NCI-H128 (cell line): ENCODE data around the gene ERH.

ENCODE experiments used
- DNase-seq: peaks from one replicate; lab custom pipeline; 2025; ENCODE audit not compliant: unreplicated experiment; lab: John Stamatoyannopoulos, UW

Gene ERH

GRCh38 chr14:69356903-69357543, 41.1 kb downstream of the ERH start:
- DNase-seq = no peak

- no peak for DNase-seq
Measured at GRCh38 chr14:69355607-69356281, 42.4 kb downstream of the ERH start.

- DNase-seq = no peak
Measured at GRCh38 chr14:69355154-69355597, 42.9 kb downstream of the ERH start.

GRCh38 chr14:69354383-69355153, 43.5 kb downstream of the ERH start:
- DNase-seq = no peak

GRCh38 chr14:69353168-69353567, 44.9 kb downstream of the ERH start:
- DNase-seq = no peak

- DNase-seq = no peak
Measured at GRCh38 chr14:69351911-69352310, 46.2 kb downstream of the ERH start.

GRCh38 chr14:69351385-69351784, 46.7 kb downstream of the ERH start:
- no peak for DNase-seq

- no peak for DNase-seq
Measured at GRCh38 chr14:69350892-69351291, 47.2 kb downstream of the ERH start.

GRCh38 chr14:69349091-69349777, 48.9 kb downstream of the ERH start:
- no peak for DNase-seq

- no peak for DNase-seq
Measured at GRCh38 chr14:69346710-69347109, 51.4 kb downstream of the ERH start.

- DNase-seq = no peak
Measured at GRCh38 chr14:69345402-69345801, 52.7 kb downstream of the ERH start.

GRCh38 chr14:69344171-69344570, 53.9 kb downstream of the ERH start:
- DNase-seq = no peak

GRCh38 chr14:69342928-69343525, 55.1 kb downstream of the ERH start:
- DNase-seq = no peak

GRCh38 chr14:69339426-69339825, 58.7 kb downstream of the ERH start:
- DNase-seq = no peak

GRCh38 chr14:69337984-69338383, 60.1 kb downstream of the ERH start:
- DNase-seq = no peak

GRCh38 chr14:69335371-69335771, 62.7 kb downstream of the ERH start:
- DNase-seq = no peak

- no peak for DNase-seq
Measured at GRCh38 chr14:69334576-69334975, 63.5 kb downstream of the ERH start.

- DNase-seq = no peak
Measured at GRCh38 chr14:69333791-69334337, 64.2 kb downstream of the ERH start.

GRCh38 chr14:69332782-69333395, 65.2 kb downstream of the ERH start:
- no peak for DNase-seq

- DNase-seq = no peak
Measured at GRCh38 chr14:69331206-69331605, 66.9 kb downstream of the ERH start.
